ENCODE data around the gene CDH11. TPM values are rescaled to one million over a fixed set of nuclear protein-coding genes. Genes with fewer than 3 reads are reported as not detected.

Gene CDH11
- total RNA-seq, 6 experiments from 2014 or later = 1.2 to 6.6 (median 3.0) TPM

GRCh38 chr16:65068151-65068740 is 53.6 kb downstream of the CDH11 start:
- 35% methylated on average over 4 of the region's 5 CpGs for WGBS (ENCODE audit: insufficient coverage, low coverage, low lambda C conversion rate, missing lambda C conversion rate)
- DNase-seq = no peak
- Histone ChIP-seq H3K36me3 (no peaks in the 10 kb centered on the region), H3K4me3 (no peak overlapping the region), H3K9me3 (no peaks in the 10 kb centered on the region), H3K27ac (no peak overlapping the region), H3K4me1 (no peaks in the 10 kb centered on the region), H3K27me3 (no peaks in the 10 kb centered on the region)
- TF ChIP-seq CTCF (IDR thresholded peaks at IDR 0.05) = no peak
- no peak for TF ChIP-seq POLR2A (IDR thresholded peaks at IDR 0.05)
- intact Hi-C loops (cut with DNase I) = no loop called here
- no peak for ATAC-seq

GRCh38 chr16:65066651-65067050 is 55.2 kb downstream of the CDH11 start:
- H3K4me3 ChIP-seq = no peak overlapping the region
- no peaks in the 10 kb centered on the region for H3K27me3 ChIP-seq
- H3K27ac ChIP-seq = no peak overlapping the region
- ATAC-seq (no peak), DNase-seq (no peak)
- H3K4me1 ChIP-seq = no peaks in the 10 kb centered on the region
- H3K9me3 ChIP-seq = no peaks in the 10 kb centered on the region
- intact Hi-C loops (cut with DNase I) = no loop called here
- WGBS (ENCODE audit: insufficient coverage, low coverage, low lambda C conversion rate, missing lambda C conversion rate) = 21% methylated on average over 1 of the region's 1 CpG
- H3K36me3 ChIP-seq = no peaks in the 10 kb centered on the region
- TF ChIP-seq POLR2A (IDR thresholded peaks at IDR 0.05) = no peak
- TF ChIP-seq CTCF (IDR thresholded peaks at IDR 0.05) = no peak

GRCh38 chr16:65065031-65065430 is 56.8 kb downstream of the CDH11 start:
- ATAC-seq (no peak), DNase-seq (no peak)
- intact Hi-C loops (cut with DNase I) = no loop called here
- WGBS (ENCODE audit: insufficient coverage, low coverage, low lambda C conversion rate, missing lambda C conversion rate) = 65% methylated on average over 7 of the region's 7 CpGs
- Histone ChIP-seq H3K4me3 (no peak overlapping the region), H3K27me3 (no peaks in the 10 kb centered on the region), H3K9me3 (no peaks in the 10 kb centered on the region), H3K36me3 (no peaks in the 10 kb centered on the region), H3K27ac (no peak overlapping the region), H3K4me1 (no peaks in the 10 kb centered on the region)
- TF ChIP-seq POLR2A (IDR thresholded peaks at IDR 0.05) = no peak
- no peak for TF ChIP-seq CTCF (IDR thresholded peaks at IDR 0.05)

- ATAC-seq = no peak
- Histone ChIP-seq H3K4me3 (no peak overlapping the region), H3K27me3 (no peaks in the 10 kb centered on the region), H3K27ac (no peak overlapping the region), H3K36me3 (no peaks in the 10 kb centered on the region), H3K9me3 (no peaks in the 10 kb centered on the region), H3K4me1 (no peaks in the 10 kb centered on the region)
- intact Hi-C loops (cut with DNase I) = no loop called here
- TF ChIP-seq CTCF (IDR thresholded peaks at IDR 0.05) = no peak
- no peak for TF ChIP-seq POLR2A (IDR thresholded peaks at IDR 0.05)
- WGBS (ENCODE audit: insufficient coverage, low coverage, low lambda C conversion rate, missing lambda C conversion rate) = 65% methylated on average over 2 of the region's 2 CpGs
- no peak for DNase-seq
Observed at GRCh38 chr16:65064131-65064530, 57.7 kb downstream of the CDH11 start.
